GM21515 (cell line): Measurements from ENCODE around the gene MEIS2.

ENCODE experiments used
- ATAC-seq: cut with Tn5 transposase; IDR thresholded peaks from one replicate; pipeline ENCODE4 v1.9.1; 2021; ENCODE audit not compliant: unreplicated experiment

The MEIS2 gene

DNA sequence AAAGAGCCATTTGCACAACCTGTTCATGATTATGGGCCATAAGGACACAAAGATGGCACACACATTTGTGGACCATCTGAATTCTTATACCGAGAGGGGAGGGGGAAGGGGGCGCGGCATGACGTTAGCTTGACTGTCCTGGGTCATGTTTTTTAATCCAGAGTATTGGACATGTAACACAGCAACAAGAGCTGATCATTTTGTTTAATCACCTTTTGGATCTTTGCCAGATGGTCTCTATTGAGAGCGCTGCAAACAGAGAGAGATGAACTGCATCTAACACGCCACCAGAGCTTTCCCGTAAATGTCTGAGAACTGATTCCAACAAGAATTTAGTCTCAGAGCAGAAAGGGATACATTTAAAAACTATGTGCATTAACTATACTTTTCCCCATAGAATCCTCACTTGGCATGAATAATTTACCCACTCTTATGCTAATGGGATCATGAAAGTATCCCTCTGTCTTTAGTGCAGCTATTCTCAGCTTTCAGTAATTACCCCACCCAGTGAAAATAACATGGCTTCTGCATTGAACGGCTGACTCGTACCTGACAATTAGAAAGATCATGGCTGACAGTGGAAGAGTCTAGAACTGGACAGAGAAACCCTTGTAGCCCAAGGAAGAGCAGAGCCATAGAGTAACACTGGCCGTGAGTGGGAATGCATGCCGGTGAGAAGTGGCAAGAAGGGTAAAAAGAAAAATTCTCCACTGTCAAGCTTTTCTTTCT lies 22.6 kb downstream of the MEIS2 start:
- no peak for ATAC-seq

DNA sequence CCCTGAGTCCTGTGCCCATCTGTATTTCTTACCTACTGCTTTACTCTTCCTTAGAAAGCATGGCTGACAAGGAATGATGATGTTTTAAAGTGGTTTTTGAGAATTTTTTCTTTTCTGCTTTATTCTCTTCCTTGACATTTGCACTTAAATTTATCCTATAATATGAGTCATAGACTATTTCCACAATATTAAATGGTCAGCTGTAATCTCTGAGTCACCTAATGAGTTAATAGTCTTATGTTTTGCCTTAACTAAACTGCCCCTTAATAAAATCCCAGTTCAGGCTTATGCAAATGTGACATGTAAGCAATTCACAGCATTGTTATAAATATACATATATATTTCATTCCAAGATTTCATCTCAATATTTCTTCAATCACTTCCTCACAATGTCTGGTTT lies 23.8 kb downstream of the MEIS2 start:
- no peak for ATAC-seq

DNA sequence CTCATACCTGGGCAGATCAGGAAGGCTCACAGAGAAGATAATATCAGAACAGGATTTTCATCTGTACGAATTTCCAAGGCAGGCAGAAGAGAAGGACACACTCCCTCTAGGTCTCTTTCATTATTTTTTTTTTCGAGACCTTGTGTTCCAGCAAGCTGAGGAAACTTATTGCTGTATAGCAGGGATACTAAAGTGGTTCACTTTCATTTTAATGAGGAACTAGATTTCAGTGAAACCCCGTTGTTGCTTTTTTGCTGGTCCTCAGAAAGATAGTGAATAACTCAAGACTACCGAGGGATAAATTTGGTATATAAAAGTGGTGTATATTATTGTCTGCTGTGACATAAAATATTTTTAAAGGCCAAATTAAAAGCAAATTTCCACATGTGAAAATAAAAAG lies 24.6 kb downstream of the MEIS2 start:
- ATAC-seq = no peak

DNA sequence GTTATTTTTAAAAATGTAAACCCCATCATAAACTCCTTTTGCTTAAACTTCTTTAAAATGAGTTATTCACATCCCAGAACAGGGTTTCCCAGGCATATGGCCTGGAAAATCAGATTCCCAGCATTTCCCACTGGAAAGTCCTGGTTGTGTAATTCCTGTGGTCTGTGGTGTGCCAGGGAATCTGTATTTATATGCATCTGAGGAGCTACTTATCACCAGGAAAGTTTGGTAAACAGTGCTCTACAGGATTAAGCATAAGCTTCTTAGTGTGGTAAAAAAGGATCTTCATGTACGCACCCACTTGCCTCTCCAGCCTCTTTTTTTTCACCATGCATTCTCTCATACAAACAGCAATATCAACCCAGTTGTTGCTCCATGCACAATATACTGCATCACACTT lies 28.2 kb downstream of the MEIS2 start:
- no peak for ATAC-seq

DNA sequence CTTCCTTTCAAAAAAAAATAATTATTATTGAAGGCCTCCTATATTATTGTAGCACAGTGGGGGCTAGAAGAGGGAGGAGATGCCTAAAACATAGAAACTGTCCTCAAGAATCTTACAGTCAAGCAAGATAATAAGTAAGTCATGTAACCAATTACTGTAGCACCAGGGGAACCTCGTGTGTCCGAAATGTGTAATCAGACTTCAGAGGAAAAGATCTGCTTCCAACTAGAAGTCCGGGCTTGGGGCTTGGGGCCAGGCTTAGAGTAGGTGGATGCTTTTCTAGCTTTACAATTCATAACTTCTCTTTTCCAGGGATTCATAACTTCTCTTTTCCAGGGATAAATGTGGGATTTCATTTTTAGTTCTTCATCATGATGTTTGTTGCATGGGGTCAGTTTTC lies 29.2 kb downstream of the MEIS2 start:
- ATAC-seq = no peak

DNA sequence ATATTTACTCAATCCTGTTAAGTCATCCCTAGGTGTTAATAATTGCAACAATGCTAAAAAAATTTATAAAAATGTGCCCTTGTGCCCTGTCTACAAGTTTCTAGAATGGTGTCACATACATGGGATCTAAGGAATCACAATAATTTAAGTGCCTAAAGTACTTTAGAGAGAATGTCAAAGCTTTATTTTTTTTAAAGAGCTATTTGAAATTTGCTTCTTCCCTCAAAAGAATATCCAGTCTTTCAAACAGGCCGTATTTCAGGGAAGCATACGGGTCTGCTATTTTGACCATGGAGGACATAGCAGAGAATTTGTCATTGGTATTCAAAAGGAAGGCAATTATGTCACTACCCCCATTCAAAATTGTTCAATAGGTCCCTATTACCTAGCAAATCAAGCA lies 29.7 kb downstream of the MEIS2 start:
- no peak for ATAC-seq

DNA sequence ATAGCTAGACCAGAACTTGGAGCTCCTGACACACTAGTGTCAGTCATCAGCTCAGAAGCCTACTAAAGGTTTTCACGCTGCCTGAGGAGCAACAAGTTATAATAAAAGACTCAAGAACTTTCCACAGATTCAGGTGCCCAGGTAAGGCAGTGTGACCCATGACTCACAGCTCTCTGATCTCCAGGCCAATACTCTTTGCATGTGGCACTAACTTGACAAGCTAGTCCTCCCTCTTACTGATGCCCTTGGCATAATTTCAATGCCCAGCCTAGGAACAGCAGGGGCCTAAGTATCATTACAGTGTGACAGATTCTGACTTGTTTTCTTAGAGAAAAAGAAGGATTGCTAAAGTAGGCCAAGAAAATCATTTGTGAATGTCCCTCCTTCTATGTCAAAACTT lies 38.4 kb downstream of the MEIS2 start:
- no peak for ATAC-seq

DNA sequence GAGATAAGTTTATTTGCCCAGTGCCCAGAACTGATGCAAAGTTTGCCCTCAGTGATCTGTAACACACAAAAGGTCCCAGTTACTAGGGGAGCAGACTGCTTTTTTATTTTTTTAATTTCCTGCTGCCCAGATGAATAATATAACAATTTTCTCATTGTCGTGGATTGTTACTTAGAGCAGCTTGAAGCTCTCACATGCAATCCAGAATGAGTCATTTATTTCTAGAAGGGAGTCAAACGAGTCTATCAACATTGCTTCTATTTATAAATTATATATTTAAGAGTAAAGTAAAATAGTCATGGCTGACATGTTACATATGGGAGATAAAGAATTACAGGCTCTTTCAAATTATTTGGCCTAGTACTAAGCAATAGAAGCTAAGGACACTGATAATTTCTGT lies 41.3 kb downstream of the MEIS2 start:
- ATAC-seq = no peak

DNA sequence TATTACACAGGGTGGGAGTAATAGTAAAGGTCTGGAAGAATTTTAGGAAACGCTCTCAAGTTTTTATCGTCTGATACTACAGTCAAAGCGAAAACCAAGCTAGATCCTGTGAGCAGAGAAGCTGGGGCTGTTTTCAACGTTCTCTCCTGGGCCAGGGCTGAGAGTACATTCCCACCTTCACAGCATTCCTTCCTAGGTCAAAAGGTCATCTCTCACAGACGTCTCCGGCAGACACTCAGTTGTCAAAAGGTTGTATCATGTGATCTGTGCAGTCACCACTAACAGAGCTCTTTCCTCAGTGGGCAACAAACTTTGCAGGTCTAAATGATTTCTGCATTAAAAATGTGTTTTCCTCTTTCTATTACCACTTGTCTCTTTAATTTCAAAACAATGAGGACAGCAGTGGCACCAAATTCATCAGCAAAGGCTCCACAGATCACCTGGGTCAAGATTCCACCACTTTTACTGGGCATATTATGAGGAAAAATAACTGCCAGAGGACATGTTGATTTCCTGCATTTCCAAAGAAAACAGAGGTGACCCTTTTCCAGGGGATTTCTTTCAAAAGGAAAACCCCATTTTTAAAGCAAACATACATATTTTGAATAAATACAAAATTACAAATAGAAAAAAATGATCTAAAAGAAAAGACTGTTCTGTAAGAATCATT lies 41.9 kb downstream of the MEIS2 start:
- ATAC-seq = no peak

DNA sequence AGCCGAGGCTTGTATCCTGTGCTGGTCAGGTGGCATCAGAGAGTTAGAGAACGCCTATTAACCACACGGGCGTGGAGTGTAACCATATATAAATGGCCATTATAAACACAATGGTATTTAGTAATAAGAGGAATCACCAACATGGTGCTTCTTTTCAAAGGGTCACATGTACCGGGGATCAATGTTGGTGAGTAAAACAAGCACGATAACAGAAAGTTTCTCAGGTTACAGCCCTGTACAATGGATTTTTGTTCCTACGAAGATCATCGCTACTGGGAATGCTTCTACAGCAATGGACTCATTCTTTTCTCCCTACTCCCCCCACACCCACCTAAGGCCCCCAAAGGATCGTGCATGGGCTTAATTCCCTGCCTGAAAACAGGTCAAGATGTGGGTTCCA lies 42.5 kb downstream of the MEIS2 start:
- ATAC-seq = no peak

DNA sequence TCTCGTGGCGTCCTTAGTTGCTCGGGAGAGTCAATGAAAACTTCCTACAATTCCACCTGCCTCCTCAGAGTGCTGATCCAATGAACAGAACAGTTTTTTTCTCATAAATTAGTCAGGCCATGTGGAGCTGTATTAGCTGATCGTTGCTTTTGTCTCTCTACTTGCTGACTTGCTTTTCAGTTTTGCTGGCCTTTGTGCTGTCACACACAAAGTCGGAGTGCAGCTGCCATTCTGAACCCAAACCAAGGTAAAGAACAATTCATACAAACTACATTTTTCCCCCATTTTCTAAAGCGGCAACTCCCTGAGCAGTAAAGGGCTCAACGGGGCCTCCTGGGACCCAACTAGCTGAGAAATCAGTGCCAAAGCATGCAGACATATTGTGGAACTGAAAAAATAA lies 43.1 kb downstream of the MEIS2 start:
- no peak for ATAC-seq

DNA sequence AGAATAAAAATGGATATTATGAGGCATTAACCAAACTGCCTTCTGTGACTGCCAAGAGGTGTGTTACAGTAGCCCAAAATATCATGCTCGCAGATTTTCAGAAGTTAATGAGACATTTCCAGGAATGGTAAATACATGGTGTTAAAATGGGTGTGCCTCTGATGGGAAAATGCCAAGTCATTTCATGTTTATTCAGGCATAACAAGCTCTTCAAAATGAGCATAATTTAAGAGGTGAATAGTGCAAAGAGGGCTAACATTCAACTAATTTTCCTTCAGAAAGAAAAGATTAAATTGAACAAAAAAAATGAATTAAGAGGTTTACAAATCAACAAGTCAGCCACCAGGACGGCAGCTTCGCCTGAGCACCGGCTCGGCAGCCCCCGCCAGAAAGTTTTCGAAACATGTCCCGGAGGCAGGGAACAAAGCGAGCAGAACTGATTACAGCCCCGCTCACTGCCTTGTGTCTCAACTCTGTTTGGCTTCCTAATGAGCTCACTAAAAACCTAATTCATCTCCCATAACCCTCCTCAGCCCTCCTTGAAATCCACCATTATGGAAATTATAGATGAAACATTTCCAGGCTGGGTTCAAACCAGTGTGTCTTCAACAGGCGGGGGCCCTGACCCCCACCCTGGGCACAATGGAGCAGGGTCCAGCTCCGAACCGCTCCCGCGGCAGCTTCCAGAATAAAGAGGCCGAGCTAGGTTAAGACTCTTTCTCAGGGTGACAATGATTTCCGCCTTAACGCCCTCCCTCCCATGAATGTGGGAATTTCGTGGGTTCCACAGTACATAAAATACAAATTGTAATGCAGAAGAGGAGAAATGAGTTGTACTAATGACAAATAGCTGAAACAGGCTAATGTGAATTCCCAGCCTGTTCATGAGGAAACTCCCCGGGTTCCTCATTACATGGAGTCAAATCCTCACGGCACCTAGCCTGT lies 43.9 kb downstream of the MEIS2 start:
- no peak for ATAC-seq

DNA sequence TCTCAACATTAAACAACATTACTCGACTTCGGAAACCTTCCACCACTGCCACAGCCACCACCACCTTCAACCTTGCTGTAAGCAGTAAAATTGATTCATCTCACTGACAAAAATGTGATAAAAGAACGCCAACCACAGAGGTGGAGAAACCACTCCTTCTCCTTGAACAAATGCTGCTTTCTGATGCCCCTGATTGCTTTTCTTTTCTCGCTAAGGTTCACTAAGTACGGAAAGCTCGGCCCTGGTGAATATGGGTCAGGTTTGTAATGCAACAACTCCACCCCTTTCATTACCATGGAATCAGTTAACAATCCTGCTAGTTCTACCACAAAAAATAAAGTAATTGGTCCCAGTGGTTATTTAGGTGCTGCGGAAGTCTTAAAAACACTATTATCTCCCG lies 44.9 kb downstream of the MEIS2 start:
- no peak for ATAC-seq

DNA sequence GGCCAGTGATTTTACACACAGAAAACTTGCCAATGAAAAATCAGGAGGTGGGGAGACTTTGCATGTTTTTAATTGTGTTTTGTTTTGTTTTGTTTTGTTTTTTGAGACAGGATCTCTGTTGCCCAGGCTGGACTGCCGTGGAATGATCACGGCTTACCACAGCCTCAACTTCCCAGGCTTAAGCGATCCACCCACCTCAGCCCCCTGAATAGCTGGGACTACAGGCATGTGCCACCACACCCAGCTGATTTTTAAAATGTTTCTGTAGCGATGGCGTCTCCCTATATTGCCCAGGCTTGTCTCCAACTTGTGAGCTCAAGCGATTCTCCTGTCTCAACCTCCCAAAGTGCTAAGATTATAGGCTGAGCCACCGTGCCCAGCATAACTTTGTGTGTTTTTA lies 46.0 kb downstream of the MEIS2 start:
- no peak for ATAC-seq

DNA sequence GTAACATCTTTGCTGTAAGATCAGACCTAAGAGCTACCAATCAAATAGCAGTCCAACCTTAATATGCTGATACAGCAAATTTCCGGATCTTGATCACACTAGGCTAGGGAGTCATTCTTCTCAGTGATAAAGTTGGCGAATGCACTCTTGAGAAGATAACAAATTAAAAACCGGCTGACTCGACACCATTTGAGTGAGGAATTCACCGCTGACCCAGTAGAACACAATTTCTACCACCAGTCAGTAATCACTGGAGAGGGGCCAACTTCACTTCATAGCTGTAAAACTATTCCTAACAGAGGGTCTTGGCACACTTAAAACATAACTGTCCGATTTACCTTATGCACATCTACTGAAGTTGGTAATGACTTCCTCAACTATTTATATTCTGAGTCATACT lies 47.2 kb downstream of the MEIS2 start:
- no peak for ATAC-seq

DNA sequence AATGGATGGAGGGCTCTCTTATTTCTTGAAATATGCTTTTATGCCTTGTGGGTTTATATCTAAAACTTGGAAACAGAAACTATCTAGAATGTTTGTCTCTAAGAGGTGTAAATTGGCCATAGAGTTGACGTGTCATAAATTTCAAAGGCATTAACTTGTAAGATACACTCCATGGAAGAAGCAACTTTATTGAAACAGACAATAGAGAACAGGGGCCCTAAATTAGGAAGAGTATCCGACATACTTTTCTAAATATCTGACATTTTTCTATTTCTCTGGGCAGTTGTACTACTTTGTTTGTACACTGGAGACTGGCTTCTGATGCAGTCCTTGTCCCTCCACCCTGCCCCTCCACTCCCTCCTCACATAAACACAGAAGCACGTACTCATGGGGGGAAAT lies 50.0 kb downstream of the MEIS2 start:
- ATAC-seq = no peak

DNA sequence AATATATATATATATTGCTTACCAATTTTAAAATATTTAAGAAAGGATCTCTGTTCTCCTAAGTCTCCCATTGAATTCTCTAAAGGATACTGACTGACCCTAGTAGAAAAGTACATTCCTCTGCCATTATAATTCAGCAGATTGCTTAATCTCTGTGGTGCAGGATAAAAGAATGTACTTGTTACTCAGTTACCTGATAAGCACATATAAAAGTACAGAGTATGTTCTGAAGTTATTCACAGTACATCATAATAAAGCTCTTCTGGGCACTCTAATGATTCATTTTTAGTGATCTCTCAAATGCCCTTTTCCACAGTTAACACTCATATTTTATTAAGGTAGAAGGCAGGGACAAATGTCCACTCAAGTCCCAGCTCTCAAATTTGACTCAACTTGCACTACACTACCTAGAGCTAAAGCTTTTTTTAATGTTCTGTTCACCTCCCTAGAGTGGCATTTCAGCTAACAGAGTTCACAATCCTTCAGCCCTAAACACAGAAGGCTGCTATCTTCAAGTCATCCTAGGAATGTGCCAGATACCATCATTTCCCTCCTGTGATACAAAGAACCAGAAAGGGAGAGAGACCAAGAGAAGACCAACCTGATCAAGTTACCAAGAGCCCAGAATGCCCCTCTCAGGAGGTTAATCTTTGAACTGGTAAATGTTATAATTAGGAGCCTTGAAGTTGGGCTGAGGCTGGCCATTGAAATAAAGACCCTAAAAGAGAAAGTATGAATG lies 53.3 kb downstream of the MEIS2 start:
- no peak for ATAC-seq

DNA sequence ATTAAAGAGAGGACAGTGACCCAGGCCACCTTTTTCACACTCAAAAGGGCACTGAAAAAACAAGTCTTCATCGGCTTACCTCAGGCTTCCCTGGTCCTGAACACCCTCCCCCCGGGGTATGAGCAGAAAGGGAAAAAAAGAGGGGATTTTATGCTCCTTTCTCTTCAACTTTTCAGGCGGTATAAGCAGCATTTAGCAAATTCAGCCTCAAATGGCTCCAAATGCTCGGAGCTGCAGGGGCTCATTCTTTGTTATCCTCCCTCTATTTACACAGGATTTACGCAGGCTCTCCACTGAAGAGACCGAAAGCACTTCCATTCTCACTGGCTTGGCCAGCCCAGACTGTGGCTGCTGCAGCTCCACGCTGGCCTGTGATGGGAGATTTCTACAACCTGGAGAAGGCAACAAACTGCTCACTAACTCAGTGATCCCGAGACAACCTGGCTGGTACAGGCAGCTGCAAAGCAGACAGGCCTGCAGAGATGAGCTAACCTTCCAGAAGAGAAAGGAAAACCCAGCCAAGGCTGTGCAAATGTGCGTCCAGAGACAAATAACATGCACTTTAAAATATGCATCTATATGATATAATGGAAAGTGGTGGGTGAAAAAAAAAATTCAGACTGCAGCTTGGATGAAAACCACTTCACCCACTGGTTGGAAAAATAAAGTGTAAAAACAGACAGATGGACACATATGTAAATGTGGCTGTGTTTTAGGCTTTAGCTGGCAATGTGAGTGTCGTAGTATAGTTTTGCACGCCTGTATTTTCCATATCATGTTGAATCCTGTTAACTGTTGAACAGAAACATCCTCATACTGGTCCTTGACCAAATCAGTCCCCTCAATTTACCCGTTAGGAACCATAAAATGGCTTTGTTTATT lies 54.2 kb downstream of the MEIS2 start:
- no peak for ATAC-seq

DNA sequence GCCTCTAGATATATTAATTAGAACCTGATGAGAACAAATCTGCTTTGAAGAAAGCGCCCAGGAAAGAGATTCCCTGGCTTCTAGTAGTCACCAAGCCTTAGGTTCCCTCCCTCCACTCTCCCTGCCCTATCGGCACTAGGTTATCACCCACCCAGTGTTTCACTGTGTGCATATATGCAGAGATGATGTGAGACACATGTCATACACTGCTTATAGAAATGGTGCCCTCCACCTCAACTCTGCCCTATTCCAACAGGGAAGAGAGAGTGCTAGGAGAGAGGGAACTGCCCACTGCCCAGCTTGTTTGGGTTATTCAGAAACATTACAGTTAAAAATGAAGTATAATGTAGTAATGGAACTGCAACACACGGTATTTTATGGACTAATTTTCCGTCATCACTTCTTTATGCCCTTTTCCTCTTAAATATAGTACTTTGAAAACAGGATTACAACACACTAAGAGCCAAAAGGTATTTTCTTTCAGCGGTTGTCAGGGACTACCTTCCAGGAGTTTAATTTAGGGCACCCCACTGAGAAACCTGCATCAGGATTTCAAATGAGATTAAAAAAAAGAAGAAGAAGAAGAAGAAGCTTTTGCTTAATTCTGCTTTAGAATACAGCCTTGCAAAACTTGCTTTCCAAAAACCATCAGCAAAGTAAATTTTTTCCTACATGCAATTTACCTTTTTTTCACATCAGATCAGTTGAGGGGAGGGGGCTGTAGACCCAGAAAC lies 55.3 kb downstream of the MEIS2 start:
- no peak for ATAC-seq

DNA sequence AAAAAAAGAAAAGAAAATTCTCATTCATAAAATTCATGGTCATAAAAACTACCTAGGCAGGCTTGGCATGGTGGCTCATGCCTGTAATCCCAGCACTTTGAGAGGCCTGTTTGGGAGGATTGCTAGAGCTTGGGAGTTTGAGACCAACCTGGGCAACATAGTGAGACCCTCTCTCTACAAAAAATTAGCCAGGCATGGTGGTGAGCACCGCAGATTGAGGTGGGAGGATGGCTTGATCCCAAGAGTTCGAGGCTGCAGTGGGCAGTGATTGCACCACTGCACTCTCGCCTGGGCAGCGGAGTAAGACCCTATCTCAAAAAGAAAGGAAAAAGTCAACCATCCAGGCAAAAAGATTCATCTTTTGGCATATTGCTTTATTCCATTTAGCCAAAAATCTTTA lies 58.5 kb downstream of the MEIS2 start:
- ATAC-seq = no peak
